Activated B cell treated with CpG ODN at 0.5 μM for 24 hours (primary cell): ENCODE measurements around the gene TAF6L. TPM values are rescaled to one million over a fixed set of nuclear protein-coding genes. Genes with fewer than 3 reads are reported as not detected.

Experiments used
- ATAC-seq: fragments of 200-7000 bp; cut with Tn5 transposase; one replicate; pipeline ENCODE4 v1.10.0; 2021; ENCODE audit warnings: low read depth, mild to moderate bottlenecking, moderate library complexity
- CTCF ChIA-PET: fragments of 350-600 bp; sonication (Branson Sonifier 250); formaldehyde crosslinking; loops from one replicate; lab custom pipeline; 2021; ENCODE audit warnings: antibody characterized with exemption; lab: Charles Lee
- POLR2A ChIA-PET: fragments of 350-600 bp; sonication (Branson Sonifier 250); formaldehyde crosslinking; loops from one replicate; lab custom pipeline; 2021; ENCODE audit warnings: antibody characterized with exemption; lab: Charles Lee
- DNase-seq: peaks from one replicate; pipeline ENCODE4 v3.0.0; 2022
- H3K27ac Mint-ChIP-seq: one replicate; pipeline ENCODE4 v1.8.0; 2020; ENCODE audit warnings: mixed read lengths
- H3K27me3 Mint-ChIP-seq: one replicate; pipeline ENCODE4 v1.8.0; 2021; ENCODE audit warnings: mixed read lengths
- H3K36me3 Mint-ChIP-seq: one replicate; pipeline ENCODE4 v1.8.0; 2021; ENCODE audit warnings: low read depth, mixed read lengths
- H3K4me1 Mint-ChIP-seq: one replicate; pipeline ENCODE4 v1.8.0; 2021; ENCODE audit warnings: mixed read lengths
- H3K4me3 Mint-ChIP-seq: one replicate; pipeline ENCODE4 v1.8.0; 2020; ENCODE audit warnings: mild to moderate bottlenecking, mixed read lengths
- H3K9me3 Mint-ChIP-seq: one replicate; pipeline ENCODE4 v1.8.0; 2020; ENCODE audit warnings: mixed read lengths
- CTCF ChIP-seq: fragments of 200-600 bp; IDR thresholded peaks from one replicate; pipeline ENCODE4 v1.8.0; 2022; ENCODE audit warnings: antibody characterized with exemption, mild to moderate bottlenecking
- intact Hi-C: fragments of 100-400 bp; cut with micrococcal nuclease; formaldehyde crosslinking; loops from one replicate; pipeline ENCODE4 v1.15.1; 2024
- total RNA-seq: library from RNA; stranded (reverse); gene quantifications from 2 replicates; pipeline ENCODE4 v1.2.3, GENCODE V29; 2022

TAF6L gene, protein sequence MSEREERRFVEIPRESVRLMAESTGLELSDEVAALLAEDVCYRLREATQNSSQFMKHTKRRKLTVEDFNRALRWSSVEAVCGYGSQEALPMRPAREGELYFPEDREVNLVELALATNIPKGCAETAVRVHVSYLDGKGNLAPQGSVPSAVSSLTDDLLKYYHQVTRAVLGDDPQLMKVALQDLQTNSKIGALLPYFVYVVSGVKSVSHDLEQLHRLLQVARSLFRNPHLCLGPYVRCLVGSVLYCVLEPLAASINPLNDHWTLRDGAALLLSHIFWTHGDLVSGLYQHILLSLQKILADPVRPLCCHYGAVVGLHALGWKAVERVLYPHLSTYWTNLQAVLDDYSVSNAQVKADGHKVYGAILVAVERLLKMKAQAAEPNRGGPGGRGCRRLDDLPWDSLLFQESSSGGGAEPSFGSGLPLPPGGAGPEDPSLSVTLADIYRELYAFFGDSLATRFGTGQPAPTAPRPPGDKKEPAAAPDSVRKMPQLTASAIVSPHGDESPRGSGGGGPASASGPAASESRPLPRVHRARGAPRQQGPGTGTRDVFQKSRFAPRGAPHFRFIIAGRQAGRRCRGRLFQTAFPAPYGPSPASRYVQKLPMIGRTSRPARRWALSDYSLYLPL
- total RNA-seq, result 32.9 and 38.6 TPM in 2 replicates

GRCh38 chr11:62771144-62772021 is at the start of gene TAF6L:
TSS of gene TAF6L (plus strand) at chr11:62771396. CDS start at chr11:62775784, 4,388 bp downstream.
- TF ChIP-seq CTCF, result no peak
- ATAC-seq, result peak; percentile 88
- ChIA-PET CTCF (interaction anchor here (1.1 to 7.5 kb wide), 5 partner anchors 9 to 347 kb away, joined by 3 to 45 read pairs (median 4); partner anchors contain the start of genes TMEM179B, TUT1 and ZBTB3), POLR2A (interaction anchor here (0.6 to 8.3 kb wide), 23 partner anchors 9 to 179 kb away, joined by 3 to 109 read pairs (median 8); partner anchors contain the start of genes BSCL2, C11orf98, CSKMT and GNG3)
- Mint-ChIP-seq H3K4me1 (peaks cover 28% of the 10 kb centered on the region), H3K9me3 (no peaks in the 10 kb centered on the region), H3K36me3 (peaks cover 34% of the 10 kb centered on the region), H3K27ac (peak within 1 kb of the TSS; percentile 94), H3K27me3 (no peaks in the 10 kb centered on the region), H3K4me3 (peak within 1 kb of the TSS; percentile 92)
- intact Hi-C loops, result loop anchor here (1.0 kb wide), 6 partner anchors 10 to 70 kb away; partner anchors contain the start of genes HNRNPUL2, NXF1, POLR2G and TMEM179B
- DNase-seq, result peak; percentile 81

DNA sequence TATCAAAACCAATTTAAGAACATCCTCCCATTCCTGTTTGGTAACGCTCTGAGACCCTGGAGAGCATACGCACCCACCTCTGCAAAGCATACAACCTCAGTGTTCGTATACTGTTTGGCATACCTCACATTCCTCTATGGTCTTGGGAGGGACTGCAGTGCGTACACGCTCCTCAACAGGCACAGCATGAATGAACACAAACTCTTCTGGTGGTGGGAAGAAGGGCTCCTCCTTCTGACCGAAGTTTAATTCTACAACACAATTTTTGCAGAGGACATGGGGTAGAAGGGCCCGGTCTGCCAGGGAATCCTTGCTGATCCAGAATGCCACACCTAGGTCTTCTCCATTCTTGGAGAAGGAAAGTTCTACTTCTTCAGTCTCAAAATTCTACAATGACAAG is 49.2 kb upstream of the TAF6L start:
- Mint-ChIP-seq H3K9me3 (no peaks in the 10 kb centered on the region), H3K4me3 (no peak overlapping the region), H3K4me1 (peaks cover 36% of the 10 kb centered on the region), H3K36me3 (peaks cover 93% of the 10 kb centered on the region), H3K27ac (peak overlapping the region; percentile 35), H3K27me3 (no peaks in the 10 kb centered on the region)
- ChIA-PET CTCF (no interaction called here), POLR2A (interaction anchor here (0.7 kb wide), 1 partner anchor 102 kb away, joined by 3 read pairs; no protein-coding TSS in a partner anchor)
- ATAC-seq (no peak), DNase-seq (no peak)
- no peak for TF ChIP-seq CTCF
- intact Hi-C loops, result no loop called here

DNA sequence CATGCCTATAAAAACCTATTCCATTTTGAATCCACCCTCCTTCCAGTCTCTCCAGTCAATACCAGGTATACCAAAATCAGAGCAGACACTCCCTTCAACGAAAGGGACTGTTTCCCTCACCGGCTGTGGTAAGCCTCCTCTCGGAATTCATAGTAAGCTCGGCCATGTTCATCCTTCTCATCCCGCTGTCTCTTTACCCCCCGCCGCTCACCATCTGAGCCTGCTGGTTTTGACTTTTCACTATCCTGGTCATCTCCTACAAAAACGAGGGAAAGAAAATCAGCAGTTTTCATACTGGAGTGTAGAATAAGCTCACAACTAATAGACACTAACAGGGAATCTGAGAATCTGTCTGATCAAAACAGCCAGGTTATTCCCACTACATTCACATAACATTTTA is 47.0 kb upstream of the TAF6L start:
- no peak for DNase-seq
- no peak for TF ChIP-seq CTCF
- no peaks in the 10 kb centered on the region for H3K27me3 Mint-ChIP-seq
- no peak for ATAC-seq
- ChIA-PET POLR2A (interaction anchor here (0.6 to 8.9 kb wide), 6 partner anchors 10 to 117 kb away, joined by 3 to 188 read pairs (median 3); partner anchors contain the start of genes BSCL2, C11orf98, CSKMT and GANAB), CTCF (no interaction called here)
- peak overlapping the region; percentile 98 for H3K4me3 Mint-ChIP-seq
- H3K27ac Mint-ChIP-seq, result peak overlapping the region; percentile 46
- H3K4me1 Mint-ChIP-seq, result peaks cover 44% of the 10 kb centered on the region
- intact Hi-C loops, result no loop called here
- H3K36me3 Mint-ChIP-seq, result peaks cover 89% of the 10 kb centered on the region
- no peaks in the 10 kb centered on the region for H3K9me3 Mint-ChIP-seq

DNA sequence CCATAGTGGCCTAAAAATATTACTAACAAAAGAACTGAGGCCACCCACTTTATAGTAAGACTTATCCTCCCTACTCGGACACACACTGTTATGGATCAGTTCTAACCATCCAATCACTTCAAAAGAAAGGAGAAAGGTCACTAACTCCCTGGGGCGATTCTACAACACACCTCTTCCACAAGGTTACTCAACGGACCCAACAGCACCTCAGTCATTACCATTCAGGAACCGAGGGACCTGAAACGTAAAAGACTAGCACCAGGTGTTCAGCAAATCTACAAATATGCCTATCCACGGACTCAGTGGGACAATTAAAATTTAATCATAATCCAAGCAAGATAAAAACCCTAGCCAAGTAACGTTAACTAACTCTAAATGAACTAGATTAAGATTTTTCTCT is 45.5 kb upstream of the TAF6L start:
- TF ChIP-seq CTCF, result no peak
- Mint-ChIP-seq H3K4me3 (peak overlapping the region; percentile 98), H3K27me3 (no peaks in the 10 kb centered on the region), H3K4me1 (peaks cover 53% of the 10 kb centered on the region), H3K36me3 (peaks cover 78% of the 10 kb centered on the region), H3K9me3 (no peaks in the 10 kb centered on the region), H3K27ac (peak overlapping the region; percentile 74)
- intact Hi-C loops, result loop anchor here (2.0 kb wide), 2 partner anchors 73 to 137 kb away; partner anchors contain the start of gene INTS5
- ATAC-seq (no peak), DNase-seq (no peak)
- POLR2A ChIA-PET, result interaction anchor here (0.5 to 8.9 kb wide), 13 partner anchors 10 to 156 kb away, joined by 4 to 193 read pairs (median 64); partner anchors contain the start of genes BSCL2, C11orf98, CSKMT and GNG3
- CTCF ChIA-PET, result interaction anchor here (1.5 kb wide), 1 partner anchor 134 kb away, joined by 3 read pairs; no protein-coding TSS in a partner anchor
